Activated CD8-positive, alpha-beta memory T cell treated with anti-CD3 and anti-CD28 coated beads for 24 hours (primary cell): ENCODE data around the gene CA9.
A peak's percentile ranks its signal among the peaks of the same experiment; 100 is the strongest.

Source experiments
- DNase-seq: peaks from one replicate; pipeline ENCODE4 v3.0.0-alpha.2; 2020

Gene CA9

DNA sequence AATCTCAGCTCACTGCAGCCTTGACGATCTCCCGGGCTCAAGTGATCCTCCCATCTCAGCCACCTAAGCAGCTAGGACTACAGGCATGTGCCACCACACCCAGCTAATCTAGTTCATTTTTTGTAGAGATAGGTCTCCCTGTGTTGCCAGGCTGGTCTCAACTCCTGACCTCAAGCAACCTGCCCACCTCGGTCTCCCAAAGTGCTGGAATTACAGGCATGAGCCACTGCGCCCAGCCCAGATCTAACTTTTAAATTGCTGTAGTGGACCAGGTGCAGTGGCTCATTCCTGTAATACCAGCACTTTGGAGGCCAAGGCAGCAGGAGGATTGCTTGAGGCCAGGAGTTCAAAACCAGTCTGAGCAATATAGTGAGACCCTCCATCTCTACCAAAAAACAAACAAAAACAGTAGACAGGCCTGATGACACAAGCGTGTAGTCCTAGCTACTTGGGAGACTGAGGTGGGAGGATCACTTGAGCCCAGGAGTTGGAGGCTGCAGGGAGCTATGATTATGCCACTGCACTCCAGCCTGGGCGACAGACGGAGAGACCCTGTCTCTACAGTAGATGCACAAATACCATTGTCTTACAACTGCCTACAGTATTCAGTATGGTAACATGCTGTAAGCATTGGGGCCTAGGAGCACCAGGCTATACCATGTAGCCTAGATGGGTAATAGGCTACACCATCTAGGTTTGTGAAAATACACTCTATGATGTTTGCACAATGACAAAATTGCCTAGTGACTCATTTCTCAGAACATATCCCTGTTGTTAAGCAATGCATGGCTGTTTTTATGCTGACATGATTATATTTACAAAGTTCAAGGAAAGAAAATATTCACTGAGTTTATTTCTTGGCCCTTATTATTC, 21.5 kb upstream of the CA9 start:
- no peak for DNase-seq

DNA sequence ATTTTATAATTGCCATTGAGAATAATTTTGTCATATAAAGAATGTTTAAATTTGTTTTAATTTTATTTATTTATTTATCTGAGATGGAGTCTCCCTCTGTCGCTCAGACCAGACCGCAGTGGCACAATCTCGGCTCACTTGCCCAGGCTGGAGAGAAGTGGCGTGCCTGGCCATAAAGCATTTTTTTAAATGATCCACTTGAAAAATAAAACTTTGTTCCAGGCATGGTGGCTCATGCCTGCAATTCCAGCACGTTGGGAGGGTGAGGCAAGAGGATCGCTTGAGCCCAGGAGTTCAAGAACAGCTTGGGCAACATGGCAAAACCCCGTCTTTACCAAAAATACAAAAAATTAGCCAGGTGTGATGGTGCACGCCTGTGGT, 20.9 kb upstream of the CA9 start:
- DNase-seq, result no peak

DNA sequence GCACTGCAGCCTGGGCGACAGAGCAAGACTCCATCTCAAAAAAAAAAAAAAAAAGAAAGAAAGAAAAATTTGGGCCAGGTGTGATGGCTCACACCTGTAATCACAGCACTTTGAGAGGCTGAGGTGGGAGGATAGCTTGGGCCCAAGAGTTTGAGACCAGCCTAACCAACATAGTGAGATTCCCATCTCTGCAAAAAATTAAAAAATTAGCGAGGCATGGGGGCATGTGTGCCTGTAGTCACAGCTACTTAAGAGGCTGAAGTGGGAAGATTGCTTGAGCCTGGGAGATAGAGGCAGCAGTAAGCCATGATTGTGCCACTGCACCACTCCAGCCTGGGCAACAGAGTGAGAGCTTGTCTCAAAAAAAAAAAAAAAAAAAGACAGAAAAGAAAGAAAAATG, 20.1 kb upstream of the CA9 start:
- DNase-seq, result no peak

DNA sequence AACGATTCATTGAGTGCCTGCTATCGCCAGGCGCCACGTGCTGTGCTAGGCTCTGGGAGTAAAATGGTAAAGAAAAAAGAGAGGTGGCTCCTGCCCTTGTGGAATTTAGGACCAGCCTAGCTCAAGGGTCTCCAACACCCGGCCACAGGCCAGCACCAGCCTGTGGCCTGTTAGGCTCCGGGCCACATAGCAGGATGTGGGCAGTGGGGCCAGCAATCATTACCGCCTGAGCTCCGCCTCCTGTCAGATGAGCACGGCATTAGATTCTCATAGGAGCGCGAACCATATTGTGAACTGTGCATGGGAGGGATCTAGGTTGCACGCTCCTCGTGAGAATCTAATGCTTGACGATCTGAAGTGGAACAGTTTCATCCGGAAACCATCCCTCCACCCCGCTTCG, 17.4 kb upstream of the CA9 start:
- DNase-seq, result no peak

DNA sequence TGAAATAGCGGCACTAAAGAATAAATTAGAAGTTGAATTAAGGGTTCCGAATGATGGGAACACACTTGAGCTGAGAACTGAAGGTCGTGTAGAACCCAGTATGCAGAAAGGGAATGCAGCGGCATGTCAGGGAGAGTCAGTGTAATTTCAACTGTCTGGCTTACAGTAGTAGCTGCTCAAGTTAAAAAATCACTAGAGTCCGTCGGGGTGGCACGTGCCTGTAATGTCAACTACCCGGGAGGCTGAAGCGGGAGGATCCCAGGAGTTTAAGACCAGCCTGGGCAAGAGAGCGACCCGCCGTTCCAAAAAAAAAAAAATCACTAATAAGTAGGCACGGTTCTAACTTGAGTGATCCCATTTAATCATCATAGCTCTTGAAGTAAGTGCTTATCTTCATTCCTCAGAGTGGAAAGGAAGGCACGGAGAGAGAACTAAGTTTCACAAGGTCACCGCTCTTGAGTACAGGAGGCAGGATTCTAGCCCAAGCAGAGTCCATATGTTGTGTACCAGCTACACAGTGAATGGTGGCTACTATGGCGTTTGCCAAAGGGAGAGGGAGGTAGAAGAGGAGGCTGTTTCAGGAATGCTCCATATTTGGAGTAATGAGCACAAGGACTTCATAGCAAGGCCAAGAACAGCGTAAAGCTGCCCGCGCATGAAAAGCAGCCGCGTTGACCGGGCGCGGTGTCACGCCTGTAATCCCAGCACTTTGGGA, 16.7 kb upstream of the CA9 start:
- DNase-seq, result no peak

DNA sequence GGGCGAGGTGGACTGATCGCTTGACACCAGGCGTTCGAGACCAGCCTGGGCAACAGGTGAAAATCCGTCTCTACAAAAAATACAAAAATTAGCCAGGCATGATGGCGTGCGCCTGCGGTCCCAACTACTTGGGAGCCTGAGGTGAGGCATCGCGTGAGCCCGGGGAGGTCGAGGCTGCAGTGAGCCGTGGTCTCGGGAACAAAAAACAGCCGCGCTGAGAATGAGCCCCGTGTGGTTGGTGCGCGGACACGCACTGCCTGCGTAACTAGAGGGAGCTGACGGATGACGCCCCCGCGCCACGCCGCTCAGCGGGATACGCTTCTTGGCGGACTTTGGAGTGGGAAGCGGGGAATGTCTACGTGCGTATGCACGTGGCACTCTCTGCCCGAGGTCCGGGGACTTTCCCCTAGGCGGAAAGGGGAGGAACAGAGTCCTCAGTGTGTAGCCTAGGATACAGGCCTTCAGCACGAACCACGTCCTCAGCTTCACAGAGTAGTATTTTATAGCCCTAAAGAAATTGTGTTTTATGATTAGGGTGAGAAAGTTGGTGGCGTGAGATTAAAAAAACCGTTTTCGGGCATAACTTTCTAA, 16.1 kb upstream of the CA9 start, which contains the start of gene RMRP:
Gene RMRP, minus strand, starts transcription at position 474 of the 591 bp plus-strand sequence.
- DNase-seq, result peak; percentile 94

DNA sequence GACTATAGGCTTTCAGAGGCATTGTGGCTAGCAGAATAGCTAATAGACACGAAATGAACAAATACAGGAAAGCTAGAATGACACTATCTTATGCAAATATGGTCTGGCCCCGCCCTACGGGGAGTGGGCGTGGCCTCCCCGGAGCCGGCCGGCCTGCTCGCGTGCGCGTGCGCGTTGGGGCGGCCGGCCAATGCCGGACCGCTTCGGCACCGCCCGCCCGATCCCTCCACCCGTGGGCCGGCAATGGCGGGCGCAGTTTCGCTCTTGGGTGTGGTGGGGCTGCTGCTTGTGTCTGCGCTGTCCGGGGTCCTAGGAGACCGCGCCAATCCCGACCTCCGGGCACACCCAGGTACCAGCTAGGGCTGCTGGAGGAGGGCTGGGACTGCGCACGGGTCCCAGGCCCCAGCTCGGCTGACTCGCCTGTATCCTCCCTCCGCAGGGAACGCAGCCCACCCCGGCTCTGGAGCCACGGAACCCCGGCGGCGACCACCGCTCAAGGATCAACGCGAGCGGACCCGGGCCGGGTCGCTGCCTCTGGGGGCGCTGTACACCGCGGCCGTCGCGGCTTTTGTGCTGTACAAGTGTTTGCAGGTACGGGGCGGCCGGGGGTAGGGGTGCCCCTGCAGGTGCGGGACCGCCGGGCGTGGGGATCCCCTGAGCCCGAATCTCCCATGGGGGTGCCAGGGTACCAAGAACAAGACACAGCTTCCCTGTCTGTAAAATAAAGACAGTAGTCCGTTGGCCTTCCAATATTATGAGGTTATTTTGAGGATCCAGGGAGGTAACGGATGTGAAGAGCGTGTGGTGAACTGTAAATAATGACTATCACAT, 15.4 kb upstream of the CA9 start, which contains the start of gene CCDC107:
Gene CCDC107, plus strand, starts transcription at position 156 of the 831 bp plus-strand sequence. Its CDS starts 88 bp downstream, at position 244.
- peak; percentile 94 for DNase-seq

DNA sequence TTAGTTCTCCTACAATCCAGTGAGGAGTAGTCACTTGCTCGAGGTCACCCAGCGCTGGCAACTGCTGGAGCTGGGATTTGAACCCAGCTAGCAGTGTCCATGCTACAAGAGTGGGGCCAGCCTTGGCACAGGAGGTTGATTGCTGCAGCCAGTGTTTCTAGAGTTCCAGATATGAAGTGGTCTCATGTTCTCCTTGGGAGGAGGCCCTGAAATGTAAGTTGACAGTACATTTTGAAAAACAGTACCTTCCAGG, 14.8 kb upstream of the CA9 start:
- DNase-seq, result no peak

DNA sequence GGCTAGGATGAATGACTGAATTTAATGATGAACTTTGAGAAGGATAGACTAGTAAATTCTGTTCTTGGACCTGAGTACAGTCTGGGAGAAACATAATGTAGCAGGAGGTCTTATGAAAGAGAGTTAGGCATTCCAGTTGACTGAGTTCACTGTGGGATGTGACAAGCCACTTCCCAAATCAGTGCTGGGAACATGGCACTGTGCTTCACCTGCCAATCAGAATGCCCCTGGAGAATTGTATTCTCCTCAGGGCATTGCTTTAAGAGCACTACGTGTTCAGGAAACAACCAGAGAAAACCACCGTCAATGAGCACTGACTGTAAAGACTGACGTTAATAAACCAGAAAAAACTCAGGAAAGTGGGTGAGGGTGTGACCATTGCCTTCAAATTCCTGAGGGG, 14.4 kb upstream of the CA9 start:
- DNase-seq, result no peak

DNA sequence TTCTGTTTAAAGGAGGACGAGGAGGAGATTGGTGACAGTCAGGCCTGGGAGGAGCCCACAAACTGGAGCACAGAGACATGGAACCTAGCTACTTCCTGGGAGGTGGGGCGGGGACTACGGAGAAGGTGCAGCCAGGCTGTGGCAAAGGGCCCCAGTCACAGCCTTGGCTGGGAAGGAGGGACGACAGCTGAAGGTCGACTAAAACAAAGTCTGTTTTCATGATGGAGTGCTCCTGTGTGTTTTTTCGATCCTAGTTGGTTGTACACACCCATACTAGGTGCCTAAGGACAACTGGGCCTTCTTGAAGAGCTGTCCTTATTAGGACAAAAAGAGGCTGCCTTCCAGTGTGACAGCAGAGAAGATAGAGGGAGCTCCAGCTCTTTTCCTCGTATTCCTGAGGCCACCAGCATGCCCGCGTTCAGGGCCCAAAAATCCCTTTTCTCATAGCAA, 12.7 kb upstream of the CA9 start:
- DNase-seq, result no peak

DNA sequence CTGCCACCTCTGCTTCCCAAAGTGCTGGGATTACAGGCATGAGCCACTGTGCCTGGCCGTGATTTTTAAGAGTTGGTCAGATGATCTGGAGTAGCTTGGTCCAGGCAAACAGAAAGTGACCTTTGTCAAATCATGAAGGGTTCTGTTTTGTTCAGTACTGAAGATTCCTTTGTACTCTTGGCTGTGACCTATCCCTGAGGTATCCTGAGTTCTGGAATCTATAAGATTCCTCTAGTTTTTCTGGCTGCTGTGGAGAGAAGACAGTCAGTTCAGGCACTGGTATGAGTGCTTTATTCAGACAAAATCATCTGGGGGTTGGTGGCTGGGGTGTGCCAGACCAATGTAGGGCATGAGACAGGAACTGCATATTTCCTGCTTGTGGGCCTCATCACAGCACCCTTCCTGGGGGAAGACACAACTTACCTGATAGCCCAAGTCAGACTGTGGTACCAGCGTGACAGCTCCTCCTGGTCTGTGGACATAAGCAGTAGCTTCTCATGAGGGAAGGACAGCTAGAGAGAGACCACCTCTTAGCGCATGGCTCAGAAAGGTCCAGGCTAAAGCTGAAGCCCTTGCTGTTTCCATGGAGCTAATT, 11.9 kb upstream of the CA9 start:
- no peak for DNase-seq

DNA sequence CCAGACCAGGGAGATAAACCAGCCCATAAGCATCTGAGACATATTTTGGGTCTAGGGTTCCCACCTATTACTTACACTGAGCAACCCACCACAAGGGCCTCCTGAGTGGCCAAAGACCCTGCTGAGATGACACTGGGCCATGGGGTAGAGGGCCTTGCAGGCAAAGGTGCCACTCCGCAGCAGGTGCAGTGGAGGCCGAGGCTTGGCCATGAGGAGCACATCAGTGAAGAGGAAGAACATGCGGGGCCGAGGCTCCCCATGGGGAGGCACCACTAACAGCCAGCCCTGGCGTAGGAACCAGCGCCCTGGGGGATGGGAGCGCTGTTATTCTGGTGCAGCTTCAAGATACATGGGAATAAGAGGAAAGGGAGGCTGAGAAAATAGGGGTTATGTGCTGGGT, 11.3 kb upstream of the CA9 start:
- DNase-seq, result no peak

DNA sequence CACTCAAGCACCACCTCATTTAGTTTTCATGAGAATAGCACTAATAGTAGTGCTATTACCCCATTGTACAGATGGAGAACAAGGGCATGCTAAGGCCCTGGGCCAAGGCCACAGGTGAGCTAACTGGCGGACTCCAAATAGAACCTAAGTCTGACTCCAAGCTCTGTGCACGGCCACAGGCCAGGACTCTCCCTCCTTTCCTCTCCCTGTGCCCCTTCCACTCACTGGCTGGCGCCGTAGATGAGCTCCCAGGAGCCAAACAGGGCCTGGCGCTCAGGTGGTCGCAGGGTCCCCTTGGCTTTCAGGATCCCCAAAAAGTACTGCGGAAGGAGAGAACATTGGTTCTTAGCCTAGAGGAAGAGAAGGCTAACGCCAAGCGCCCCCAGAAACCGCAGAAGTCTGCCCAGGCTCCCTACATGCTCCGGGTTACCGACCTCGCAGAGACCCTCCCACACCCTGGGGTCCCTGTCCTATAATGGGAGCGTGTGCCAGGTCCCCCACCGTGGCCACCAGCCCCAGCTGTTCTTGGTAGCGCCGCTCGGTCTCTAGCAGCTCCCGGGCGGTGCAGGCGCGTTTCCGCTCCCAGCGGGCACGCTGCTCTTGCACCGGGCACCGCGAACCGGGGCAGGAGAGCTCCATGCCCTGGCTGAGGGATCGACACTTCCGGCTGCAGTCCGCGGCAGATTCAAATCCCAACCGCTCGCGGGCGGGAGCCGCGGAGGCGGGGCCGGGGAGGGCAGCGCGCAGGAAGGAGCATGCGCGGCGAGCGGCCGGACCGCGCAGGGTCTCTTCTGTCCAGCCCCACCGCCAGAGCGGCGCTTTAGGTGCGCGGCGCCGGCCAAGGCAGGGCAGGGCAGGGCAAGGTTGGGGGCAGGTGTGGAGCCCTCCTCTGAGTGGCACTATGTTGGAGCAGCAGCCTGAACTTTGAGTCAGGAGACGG, 8.9 kb upstream of the CA9 start, which contains the start of gene ARHGEF39:
Gene ARHGEF39, minus strand, starts transcription at position 665 of the 940 bp plus-strand sequence. Its CDS starts 26 bp downstream, at position 639.
- DNase-seq, result peak; percentile 88

DNA sequence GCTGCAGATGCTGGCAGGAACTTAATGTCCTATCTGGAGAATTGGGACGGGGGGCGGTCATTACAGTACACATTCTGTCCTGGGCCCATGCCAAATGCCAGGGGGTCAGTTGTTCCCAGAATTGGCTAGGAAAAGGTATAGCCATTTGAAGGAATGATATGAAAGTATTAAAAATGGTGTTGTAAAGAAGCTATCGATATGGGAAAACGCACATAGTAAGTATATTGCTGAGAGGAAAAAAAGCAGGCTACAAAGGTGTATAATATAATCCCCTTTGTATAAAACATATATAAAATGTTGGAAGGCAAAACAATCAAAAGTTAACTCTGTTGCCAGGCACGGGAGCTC, 8.3 kb upstream of the CA9 start:
- DNase-seq, result no peak

DNA sequence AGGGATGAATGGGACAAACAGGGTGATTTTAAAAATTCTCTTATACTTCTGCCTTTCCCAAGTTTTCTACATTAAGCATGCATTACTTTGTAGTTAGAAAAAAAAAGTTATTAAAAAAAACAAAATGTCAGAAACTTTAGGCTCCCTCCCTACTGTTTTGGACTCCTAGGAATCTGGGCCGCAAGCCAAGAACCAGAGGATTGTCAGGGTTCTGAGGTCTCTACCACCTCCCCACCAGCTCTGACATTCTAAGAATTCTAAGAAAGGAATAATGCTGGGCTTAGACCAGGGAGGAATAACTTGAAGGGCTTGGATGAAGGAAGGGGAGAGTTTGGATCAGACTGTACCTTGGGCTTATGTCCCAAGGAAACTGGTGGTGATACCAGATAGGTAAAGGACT, 7.7 kb upstream of the CA9 start:
- no peak for DNase-seq

DNA sequence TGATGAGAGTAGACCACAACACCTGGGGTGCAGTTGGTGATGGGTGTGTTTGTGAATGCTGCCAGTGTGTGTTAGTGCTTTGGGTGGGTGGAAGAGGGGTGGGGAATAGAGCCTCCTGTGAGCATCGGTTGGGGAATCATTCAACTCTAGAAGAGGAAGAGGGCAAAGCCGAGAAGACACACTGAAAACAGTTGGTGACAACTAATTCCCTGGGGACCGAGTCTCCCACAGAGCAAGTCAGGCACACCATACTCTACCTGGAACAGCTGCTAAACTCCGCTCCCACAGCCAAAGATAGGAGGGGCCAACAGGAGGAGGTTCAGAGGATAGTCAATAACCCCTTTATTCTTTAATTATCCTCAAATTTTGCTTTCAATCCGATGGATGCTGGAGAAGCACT, 7.2 kb upstream of the CA9 start:
- DNase-seq, result no peak

DNA sequence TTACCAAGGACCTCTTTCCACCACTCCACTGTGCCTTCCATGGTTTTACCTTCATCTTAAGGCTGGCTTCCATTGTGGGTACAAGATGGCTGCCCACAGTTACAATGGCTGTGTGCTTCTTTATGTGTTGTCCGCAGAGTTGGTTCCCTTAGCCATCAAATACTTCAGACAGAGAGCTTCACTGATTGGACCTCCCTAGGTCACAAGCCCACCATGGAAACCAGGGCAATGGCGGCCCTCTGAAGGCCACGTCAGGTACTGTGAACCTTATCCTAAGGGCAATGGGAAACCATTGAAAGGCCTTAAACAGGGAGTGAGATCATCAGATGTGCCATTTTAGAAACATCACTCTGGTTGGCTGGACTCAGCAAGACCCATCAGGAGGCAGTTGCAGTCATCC, 5.8 kb upstream of the CA9 start:
- DNase-seq, result no peak

DNA sequence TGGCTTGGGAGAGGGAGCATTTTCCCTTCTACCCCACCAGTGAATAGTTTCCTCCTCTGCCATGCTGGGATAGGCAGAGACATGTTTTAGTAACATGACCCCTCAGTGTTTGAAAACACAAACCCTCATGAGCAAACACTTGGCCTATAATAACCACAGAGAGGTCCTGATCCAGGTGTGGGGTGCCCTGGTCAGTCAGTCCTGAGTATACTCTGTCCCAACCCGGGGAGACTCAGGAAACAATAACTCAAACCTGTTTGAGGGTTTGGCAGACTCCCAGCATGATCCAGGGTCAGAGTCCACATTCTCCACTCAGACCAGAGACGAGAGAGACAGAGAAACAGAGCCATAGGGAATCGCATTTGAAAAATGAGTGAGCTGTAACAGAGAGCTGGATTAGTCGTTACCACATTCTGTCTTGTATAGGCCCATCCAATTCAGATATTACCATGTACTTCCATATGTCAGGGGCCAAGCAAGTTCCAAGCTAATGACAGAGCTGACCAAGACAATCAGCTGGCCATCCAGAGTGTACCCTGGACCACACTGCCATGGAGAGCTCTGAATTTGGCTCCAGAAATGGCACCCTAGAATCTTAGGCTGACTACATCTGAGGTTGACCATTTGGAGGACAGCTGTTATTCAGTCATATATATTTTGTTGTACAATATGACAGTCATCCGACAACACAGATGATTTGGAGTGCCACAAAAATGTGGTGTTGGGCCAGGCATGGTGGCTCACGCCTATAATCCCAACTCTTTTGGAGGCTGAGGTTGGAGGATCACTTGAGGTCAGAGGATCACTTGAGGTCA, 4.2 kb upstream of the CA9 start:
- DNase-seq, result no peak

DNA sequence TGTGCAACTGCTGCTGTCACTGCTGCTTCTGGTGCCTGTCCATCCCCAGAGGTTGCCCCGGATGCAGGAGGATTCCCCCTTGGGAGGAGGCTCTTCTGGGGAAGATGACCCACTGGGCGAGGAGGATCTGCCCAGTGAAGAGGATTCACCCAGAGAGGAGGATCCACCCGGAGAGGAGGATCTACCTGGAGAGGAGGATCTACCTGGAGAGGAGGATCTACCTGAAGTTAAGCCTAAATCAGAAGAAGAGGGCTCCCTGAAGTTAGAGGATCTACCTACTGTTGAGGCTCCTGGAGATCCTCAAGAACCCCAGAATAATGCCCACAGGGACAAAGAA, 265 bp downstream of the CA9 start:
- DNase-seq, result no peak

DNA sequence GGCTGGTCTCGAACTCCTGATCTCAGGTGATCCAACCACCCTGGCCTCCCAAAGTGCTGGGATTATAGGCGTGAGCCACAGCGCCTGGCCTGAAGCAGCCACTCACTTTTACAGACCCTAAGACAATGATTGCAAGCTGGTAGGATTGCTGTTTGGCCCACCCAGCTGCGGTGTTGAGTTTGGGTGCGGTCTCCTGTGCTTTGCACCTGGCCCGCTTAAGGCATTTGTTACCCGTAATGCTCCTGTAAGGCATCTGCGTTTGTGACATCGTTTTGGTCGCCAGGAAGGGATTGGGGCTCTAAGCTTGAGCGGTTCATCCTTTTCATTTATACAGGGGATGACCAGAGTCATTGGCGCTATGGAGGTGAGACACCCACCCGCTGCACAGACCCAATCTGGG, 1.5 kb downstream of the CA9 start:
- DNase-seq, result no peak
